Stimulated activated CD4-positive, alpha-beta T cell treated with anti-CD3 and anti-CD28 coated beads, TNF-alpha, amount 100 ng/mL, for 4 hours (primary cell): ENCODE data around the gene LRRN2.
"Not testable (repeated sequence)": the region's sequence is repeated elsewhere in the genome, so short reads cannot be mapped to it uniquely, and the experiment has no call there.

Source experiments
- DNase-seq, 3 experiments: peaks; one replicate each; pipeline ENCODE4 v3.0.0-alpha.2; 2020; ENCODE audit warnings: low read depth in 3 of 3

Gene LRRN2

GRCh38 chr1:204575221-204576190 lies 110.0 kb downstream of the LRRN2 start:
- DNase-seq = no peak

GRCh38 chr1:204574865-204575163 lies 110.7 kb downstream of the LRRN2 start:
- DNase-seq = no peak

DNA sequence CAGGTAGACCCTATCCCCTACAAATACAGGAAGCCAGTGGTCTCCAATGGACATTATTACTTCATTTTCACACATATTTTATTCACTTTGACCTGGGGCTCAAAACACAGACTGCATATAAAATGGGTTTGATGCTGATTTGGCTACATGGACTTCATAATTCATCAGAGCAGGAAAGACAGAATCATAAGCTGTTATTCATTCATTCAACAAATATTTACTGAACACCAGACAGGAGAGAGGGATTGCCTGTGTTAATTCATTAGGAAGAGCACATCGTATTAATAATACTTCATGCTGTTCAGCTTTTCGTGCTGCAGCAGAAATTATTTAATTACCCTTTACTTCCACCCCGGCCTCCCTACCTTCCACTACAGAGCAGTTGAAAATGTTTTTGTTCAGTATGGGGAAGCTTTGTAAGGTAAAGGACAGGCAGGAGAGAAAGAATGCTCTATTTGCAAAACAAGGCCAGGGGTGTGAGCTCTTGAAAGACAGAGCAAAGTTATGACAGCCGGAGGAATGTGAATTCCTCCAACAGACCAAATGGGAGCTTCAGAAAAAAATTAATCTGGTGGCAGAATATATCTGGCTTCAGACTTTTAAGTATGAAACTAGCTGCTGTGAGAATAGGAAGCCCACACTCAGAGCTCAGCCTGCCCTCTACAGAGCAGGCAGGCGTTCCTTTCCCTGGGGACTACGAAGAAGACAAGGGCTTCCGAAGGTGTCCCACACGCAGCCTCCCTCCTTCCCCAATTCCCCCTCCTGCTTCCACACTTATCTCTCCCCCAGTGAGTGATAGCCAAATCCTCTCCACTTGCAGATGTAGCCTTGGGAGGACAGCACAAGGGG lies 111.3 kb downstream of the LRRN2 start:
- DNase-seq = no peak

DNA sequence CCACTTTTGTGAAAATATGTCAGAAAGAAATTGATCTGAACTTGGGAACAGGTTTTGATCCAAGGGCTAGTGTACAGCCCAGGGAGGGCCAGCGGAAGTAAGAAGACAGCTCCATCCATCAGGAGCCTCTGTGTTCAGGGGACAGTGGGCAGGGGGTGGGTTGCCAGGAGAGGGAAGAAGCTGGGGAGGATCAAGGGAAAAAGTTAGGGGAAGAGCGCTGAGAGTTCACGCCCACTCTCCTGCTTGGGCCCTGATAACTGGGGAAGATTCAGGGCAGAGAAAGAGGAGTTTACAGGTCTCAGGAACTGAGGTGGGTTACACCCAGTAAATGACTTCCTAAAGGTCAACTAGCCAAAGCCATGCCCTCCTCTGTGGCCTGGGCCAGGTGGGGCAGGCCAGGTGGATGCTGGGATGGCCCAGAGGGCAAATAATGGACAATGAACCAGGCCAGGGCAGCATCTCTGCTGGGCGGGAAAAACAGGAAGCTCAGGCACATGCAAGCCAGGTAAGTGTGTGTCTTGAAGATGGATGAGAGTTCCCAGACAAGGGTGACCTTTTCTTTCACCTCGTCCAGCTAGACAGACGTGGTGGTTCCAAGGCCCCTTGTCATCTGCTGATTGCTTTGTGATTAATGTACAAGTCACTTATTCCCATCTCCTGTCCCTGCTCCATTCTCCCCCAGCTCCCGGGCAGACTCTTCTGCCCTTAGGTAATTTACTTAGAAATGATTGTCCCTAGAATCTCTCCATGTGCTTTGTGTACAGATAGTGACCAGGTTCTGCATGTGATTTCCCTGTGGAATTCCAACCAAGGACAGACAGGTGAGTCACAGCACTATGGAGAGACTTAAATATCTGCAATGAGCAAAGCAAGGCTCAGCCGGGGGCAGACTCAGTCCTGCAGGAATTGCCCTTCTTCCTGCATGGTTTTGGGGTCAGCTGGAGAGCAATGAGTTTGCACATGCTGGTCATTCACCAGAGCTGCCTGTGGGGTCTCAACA lies 112.3 kb downstream of the LRRN2 start:
- no peak for DNase-seq

GRCh38 chr1:204571631-204572030 lies 113.9 kb downstream of the LRRN2 start:
- DNase-seq = no peak

GRCh38 chr1:204571128-204571527 lies 114.4 kb downstream of the LRRN2 start:
- no peak for DNase-seq

DNA sequence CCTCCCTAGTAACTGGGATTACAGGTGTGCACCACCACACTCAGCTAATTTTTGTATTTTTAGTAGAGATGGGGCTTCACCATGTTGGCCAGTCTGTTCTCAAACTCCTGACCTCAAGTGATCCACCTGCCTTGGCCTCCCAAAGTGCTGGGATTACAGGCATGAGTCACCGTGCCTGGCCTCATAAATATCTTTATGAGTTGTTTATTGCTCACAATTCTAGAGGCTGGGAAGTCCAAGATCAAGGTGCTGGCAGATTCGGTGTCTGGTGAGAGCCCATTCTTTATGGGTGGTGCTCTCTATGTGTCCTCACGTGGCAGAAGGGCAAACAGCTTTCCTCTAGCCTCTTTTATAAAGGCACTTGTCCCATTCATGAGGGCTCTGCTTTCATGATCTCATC lies 115.5 kb downstream of the LRRN2 start:
- DNase-seq = not testable (repeated sequence)

- no peak for DNase-seq
These were observed 116.1 kb downstream of the LRRN2 start for GRCh38 chr1:204569478-204569877.

DNA sequence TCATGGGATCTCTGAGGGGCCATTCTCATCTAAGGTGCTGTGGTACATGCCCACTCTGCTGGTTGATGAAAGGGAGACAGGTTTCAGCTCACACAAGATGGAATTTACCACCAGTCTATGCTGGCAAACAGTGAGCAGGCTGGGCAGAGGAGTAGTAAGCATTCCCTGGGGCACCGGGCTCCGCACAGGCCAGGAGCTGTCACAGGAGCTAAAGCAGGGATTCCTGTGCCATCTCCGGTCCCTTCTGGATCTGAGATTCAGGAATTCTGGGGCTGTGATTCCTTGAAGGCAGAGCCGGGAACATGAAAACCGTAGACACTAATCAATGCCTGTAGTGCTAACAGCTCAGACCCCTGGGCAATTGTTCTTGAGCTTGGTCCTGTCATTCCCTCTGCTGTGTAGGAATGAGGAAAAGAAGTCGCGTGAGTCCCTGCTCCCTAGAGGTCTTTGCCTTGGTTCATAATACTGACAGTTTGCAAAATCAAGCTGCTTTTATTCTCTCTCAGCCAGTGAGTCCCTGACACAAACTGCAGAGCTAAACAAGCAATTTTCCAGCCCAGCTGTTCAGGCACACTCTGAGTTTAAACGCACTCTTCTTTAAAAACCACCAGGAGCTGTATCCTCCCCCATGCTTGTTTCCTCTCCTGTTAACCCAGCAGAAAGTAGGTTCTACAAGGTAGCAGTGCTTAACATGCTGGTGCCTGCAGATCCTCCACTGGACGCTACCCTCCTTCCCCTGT lies 116.8 kb downstream of the LRRN2 start:
- DNase-seq = no peak
